NCI-H2081 (cell line): ENCODE results near the gene XPA.

Source experiments
- DNase-seq, 2 experiments: peaks; one replicate each; lab custom pipeline; 2025; lab: John Stamatoyannopoulos, UW

The XPA gene

DNA sequence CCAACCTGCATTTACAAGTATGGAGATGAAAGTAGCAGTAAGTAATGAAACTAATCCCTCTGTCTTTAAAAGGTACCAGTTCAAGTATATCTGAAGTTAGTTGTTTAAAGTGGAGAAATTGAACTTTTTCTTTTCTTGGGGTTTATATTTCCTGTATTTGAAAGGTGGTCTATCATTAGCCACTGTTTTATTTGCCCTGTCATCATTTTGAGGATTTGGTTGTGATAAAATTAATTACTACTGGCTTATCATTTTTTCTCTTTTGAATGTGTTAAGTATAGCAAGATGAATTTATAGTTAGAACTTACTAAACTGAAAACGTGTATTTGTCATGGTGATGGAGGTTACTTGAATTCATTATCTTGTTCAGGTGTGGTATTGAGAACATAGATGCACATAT is 38.4 kb downstream of the XPA start:
- DNase-seq, result no peak

DNA sequence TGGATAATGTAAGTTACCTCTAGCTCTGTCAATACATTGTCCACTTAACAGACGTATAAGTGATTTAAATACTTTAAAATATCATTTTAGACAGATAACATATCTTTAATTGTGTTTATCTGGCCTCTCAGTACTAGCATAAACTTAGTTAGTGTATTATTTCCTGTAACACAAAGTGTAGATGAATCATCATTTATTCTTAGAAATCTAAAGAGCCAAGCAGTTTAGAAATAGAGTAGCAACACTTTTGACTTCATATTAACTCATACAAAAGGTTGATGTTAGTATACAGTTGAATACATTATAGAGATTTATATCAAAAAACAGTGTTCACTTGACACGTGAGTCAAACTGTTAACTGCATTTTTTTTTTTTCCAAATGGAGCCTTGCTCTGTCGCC is 45.5 kb downstream of the XPA start:
- no peak for DNase-seq

DNA sequence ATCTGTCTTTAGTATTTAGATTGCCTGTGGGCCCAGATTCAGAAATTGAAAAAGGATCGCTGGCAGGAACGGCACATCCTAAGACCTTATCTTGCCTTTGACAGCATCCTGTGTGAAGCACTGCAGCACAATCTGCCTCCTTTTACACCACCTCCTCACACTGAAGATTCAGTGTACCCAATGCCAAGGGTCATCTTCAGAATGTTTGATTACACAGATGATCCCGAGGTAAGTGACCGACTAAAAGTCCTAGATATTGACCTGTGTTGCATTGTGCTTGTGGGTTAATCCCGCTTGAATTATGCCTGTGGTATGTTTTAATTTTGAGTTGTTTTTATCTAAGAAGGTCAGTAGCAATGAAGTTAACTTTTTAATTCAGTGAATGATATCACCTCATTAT is 49.1 kb downstream of the XPA start:
- no peak for DNase-seq

DNA sequence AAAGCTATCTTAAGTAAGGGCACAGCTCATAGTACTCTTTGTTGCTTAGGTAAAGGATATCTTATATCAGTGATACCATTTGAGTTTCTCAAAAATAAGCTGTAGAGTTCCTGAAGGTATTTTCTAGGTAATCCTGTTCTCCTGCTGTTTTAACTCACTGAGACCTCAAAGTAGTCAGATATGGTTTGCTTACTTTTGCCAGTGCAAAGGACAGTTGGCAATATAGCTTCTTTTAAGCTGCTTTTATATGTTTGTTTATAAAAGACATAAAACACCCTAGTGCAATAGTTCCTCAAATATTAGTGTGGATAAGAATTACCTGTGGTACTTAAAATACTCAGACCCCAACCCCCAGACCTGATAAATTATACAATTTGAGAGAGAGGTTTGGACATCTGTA is 51.4 kb downstream of the XPA start:
- DNase-seq, result no peak

DNA sequence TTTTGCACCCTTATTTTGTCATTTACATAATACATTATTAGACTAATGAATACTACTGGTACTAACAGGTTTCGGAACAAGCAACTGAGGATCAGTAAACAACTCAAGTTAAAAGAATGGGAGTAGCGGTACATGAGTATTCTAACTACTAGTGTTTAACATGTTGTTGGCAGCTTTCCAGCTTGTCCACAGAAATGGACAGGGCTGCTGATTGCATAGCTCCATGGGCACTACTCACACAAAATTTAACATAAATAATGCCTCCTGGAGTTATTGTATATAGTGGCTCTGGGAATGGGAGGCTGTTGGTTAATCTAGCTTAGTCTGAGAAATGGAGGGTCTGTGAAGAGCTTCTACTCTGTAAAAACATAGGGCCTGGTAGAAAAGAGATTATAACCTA is 56.8 kb downstream of the XPA start:
- peak; percentile 48 to 69 for DNase-seq

DNA sequence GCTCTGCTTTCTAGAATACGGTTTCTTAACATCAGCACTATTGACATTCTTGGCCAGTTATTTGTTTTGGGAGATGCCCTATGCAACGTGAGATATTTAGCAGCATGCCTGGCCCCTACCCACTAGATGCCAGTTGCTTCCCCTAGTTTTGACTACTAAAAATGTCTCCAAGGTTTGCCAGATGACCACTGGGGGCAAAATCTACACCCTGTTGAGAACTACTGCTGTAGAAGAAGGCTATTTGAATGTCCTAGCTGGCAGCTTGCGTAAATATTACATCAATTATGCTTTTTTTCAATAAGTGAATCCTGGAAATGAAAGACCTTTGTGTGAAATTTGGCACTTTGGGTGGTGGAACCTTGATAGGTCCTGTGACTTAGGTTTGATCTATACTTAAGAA is 58.5 kb downstream of the XPA start:
- peak in 1 of 2 experiments; percentile 25 for DNase-seq

DNA sequence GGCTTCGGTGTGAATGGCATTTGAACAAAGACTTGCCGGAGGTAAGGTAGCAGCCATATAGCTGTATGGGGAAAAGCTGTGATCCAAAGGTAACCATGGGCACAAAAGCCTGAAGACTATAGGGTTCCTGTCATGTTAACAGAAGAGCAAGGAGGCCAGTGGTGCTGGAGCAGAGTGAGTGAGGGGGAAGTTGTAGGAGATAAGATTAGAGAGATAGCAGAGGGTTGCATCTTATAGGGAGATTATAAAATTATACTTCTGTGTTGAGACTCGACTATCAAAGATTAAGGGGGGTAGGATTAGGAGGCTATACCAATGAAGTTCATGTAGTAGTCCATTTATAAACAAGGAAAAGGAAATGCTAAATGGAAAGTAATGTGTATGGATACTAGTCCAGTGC is 60.2 kb downstream of the XPA start:
- DNase-seq, result peak in 1 of 2 experiments; percentile 3

DNA sequence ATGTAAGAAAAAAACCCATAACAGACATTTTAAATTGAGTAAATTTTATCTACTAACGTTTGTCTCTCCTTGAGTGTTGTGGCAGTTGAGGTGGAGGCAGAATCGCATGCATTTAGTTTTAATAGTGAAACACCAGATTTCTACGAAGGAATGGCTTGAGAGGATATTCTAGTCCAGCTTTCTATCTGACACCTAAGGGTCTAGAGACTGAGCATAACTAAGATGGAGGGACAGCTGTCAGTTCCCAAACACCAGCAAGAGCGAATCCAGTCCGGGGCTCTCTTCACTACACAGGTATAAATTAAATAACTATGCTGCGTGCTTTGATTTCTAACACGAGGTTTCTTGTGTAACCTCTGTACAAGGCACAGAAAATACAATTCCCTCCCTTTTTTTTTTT is 62.1 kb downstream of the XPA start:
- DNase-seq, result peak in 1 of 2 experiments; percentile 10

DNA sequence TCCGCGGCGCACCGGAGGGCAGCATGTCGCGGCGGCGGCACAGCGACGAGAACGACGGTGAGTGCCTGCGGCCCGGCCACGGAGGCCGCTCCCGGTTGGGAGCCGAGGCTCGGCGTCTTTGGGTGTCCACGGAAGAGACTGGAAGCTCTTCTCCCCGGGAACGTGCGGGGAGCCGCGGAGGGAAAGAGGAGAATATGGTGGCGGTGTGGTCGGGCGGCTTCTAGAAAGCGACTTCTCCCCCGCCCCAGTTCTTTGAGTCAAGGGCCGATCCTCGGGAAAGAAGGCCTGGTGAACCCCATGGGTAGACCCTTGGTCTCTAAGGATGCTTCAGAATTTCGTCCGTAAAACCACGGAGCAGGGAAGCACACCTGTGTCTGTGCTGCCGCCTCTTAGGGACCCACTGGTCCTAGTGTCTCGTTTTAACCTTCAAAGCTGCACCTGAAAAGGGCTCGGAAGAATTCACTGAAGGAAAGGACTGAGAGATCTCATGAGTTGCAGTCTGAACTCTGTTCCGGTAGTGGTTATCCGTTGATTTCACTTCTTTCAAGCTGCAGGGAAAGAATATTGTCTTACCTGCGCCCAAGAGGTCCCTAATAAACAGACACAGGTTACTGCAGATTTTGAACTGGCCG is 63.2 kb downstream of the XPA start:
- no peak for DNase-seq

DNA sequence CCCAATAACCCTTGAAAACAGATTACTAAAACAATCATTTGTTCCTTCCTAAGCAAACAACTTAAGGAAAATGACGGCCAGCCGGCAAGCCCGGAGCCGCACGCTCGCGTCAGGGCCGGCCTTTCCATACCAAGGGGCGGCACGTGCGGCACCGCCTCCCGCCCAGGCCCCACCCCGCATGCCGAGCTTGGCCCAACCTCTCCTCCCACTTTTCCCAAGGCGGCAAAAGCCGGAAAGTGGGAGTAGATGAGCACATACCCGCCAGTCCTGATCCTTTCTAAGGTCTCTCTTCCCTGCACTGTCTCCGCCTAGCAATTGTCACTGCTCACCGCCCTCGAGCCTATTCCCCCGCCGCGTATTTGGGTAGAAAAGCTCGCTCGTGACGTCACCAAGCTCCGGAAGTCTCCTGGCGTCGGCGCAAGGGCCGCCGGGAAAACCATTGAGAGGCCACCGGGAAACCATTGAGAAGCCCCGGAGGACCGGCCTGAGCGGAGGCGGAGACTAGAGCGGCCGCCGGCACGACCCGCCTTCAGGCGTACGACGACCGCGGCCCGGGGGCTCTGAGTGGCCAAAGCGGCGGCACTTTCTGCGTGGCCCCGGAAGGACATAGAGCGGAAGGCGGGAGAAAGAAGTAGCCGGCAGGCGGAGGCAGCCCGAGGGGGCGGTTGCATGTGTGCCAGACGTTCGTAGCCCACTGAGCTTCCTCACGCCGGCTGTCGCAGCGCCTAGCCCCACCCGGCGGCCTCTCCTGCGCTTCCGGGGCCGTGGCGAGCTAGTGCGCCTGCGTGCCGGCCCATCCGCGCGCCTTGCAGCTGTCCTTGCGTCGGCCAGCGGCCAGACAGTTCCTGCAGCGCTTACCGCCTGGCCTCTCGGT is 63.9 kb downstream of the XPA start, which contains the start of the genes NCBP1 and TSTD2:
TSS of gene NCBP1 (plus strand) at position 837 of the 874 bp plus-strand sequence. CDS start 61 bp downstream, outside the sequence.
TSS of gene TSTD2 (minus strand) at position 384 of the 874 bp plus-strand sequence. CDS start 5,806 bp downstream, outside the sequence.
- peak; percentile 97 to 98 for DNase-seq

DNA sequence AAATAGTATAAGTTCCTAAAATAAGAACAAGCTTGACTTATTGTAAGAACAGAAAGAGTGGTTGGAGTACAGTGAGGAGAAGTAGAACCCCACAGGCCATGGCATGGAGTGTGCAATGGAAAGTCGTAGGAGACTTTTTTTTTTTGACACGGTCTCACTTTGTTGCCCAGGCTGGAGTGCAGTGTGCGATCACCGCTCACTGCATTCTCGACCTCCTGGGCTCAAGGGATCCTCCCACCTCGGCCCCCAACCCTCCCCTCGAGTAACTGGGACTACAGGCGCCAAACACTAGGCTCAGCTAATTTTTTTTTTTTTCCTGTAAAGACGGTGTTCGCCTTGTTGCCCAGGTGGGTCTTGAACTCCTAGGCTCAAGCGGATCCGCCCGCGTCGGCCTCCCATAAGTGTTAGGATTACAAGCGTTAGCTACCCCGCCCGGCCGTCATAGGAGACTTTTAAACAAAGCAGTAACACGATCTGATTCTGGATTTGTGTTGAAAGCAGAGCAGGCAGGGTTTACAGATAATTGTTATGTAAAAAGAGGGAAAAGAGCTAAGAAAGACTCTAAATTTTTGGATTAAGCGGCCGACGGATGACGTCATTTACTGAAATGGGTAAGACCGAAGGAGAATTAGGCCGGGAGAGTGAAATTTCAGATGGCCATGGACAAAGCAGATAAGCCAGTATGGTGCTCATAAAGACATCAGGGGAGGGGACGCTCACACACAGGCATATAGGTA is 64.7 kb downstream of the XPA start:
- peak; percentile 48 to 68 for DNase-seq

DNA sequence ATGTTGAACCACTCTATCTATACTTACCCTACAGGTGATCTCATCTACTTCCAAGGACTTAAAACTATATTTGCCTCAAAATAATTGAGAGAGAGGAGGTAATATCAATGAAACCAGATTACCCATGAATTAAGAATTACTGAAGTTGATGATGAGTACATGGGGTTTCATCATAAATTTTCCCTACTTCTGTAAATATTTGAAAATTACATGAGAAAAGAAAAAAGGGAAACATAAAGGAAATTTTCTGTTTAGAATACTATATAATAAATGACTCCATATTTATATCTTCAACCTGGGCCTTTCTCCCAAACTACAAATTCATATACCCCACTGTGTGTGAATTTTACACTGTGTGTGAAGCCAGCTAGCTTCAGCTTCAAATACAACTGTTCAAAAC is 66.5 kb downstream of the XPA start:
- no peak for DNase-seq

DNA sequence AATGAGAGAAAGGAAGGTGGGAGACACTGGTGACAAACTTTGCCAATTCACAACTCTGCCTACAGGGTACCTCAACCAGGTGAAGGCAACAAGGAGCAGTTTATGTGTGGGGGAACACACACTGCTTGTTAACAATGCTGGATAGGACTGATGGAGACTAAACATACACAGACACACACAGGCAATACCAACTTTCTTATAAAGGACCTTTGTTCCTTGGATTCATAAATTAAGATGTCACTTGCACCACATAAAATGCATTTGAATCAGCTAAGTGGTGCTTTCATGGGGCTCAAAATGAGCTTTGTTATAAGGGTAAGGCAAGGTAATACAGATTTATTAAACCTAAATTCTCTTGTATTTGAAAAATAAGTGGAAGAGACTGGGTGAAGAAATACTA is 68.0 kb downstream of the XPA start:
- no peak for DNase-seq

DNA sequence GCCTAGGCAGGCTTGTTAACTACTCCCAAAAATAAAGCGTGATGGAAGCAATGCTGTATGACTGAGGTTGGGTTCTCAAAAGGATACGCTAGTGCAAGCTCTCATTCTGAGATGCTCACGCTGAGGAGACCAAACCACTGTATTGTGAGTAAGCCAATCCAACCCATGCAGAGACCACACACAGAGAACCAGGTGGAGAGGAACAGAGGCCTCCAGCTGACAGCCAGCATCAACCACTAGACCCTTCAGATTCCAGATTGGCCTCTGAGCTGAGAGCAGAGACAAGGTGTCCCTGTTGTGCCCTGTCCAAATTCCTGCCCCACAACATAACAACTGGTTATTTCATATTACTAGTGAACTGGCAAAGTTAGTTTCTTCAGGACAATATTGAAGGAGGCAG is 68.5 kb downstream of the XPA start:
- peak in 1 of 2 experiments; percentile 16 for DNase-seq

DNA sequence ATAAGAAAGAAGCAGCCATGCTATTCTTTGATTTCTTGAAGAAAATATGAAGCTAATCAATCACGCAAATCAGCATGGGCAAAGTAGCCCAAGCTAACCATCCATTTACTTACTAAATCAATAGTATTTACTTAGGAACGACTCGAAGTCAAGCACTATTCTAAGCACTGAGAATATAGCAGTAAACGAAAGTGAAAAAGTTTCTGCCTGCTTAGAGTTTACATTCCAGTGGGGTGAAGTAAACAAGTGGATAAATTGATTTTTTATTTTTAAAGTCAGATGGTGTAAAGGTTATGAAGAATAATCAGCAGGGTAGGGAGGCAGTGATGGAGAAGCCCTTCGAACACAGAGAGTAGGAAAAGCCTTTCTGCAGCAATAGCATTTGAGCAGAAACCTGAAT is 69.5 kb downstream of the XPA start:
- no peak for DNase-seq

DNA sequence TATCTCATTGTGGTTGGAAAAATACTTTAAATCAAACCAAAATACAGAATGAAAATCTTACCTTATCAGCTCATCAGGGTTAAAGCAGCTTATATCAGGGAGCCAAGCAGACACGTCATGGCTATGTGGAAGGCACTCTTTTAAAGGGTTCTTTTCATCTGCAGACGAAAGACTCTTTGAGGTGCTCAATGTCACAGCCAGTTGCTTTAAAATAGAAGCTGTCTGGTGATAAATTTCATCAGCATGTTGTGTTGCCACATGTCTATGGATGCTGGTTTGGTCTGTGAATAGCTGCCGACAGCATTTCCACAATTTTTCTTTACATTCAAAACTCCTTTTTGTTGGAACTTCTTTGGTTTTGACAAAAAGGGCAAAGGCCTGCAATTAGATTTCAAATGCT is 71.5 kb downstream of the XPA start:
- DNase-seq, result no peak
